Ishikawa (cell line): ENCODE results near the gene KCNN4.

Source experiments
- CREB1 ChIP-seq: IDR thresholded peaks from 2 replicates; pipeline ENCODE4 v1.6.1; 2012; ENCODE audit warnings: low read depth
- EGR1 ChIP-seq: IDR thresholded peaks from 2 replicates; pipeline ENCODE4 v1.6.1; 2012
- EP300 ChIP-seq: IDR thresholded peaks from 2 replicates; pipeline ENCODE4 v1.6.1; 2012; ENCODE audit warnings: borderline replicate concordance
- FOXM1 ChIP-seq: IDR thresholded peaks from 2 replicates; pipeline ENCODE4 v1.6.1; 2012; ENCODE audit warnings: low read depth, borderline replicate concordance
- MAX ChIP-seq: IDR thresholded peaks from 2 replicates; pipeline ENCODE4 v1.6.1; 2012
- NFIC ChIP-seq: IDR thresholded peaks from 2 replicates; pipeline ENCODE4 v1.6.1; 2012
- RAD21 ChIP-seq: IDR thresholded peaks from 2 replicates; pipeline ENCODE4 v1.6.1; 2012; ENCODE audit warnings: low read depth
- TAF1 ChIP-seq: IDR thresholded peaks from 2 replicates; pipeline ENCODE4 v1.6.1; 2012; ENCODE audit warnings: low read depth, mild to moderate bottlenecking
- TCF12 ChIP-seq: IDR thresholded peaks from 2 replicates; pipeline ENCODE4 v1.6.1; 2012; ENCODE audit warnings: low read depth
- TEAD4 ChIP-seq: IDR thresholded peaks from 2 replicates; pipeline ENCODE4 v1.6.1; 2012
- USF1 ChIP-seq: IDR thresholded peaks from 2 replicates; pipeline ENCODE4 v1.6.1; 2012
- YY1 ChIP-seq: IDR thresholded peaks from 2 replicates; pipeline ENCODE4 v1.6.1; 2012; ENCODE audit warnings: low read depth
- ZBTB7A ChIP-seq: IDR thresholded peaks from 2 replicates; pipeline ENCODE4 v1.6.1; 2012; ENCODE audit warnings: low read depth
- TF ChIP-seq, protein P1 (sequence below): IDR thresholded peaks from 2 replicates; pipeline ENCODE4 v1.6.1; 2012; ENCODE audit warnings: low read depth, mild to moderate bottlenecking

Gene KCNN4

GRCh38 chr19:43778651-43779050 is 2.1 kb downstream of the KCNN4 start:
- TF ChIP-seq YY1 (no peak), TEAD4 (no peak), EP300 (no peak), NFIC (no peak), MAX (no peak), USF1 (no peak), EGR1 (no peak), RAD21 (no peak), ZBTB7A (no peak), TCF12 (no peak), FOXM1 (no peak), CREB1 (no peak)
- TF ChIP-seq, protein P1, sequence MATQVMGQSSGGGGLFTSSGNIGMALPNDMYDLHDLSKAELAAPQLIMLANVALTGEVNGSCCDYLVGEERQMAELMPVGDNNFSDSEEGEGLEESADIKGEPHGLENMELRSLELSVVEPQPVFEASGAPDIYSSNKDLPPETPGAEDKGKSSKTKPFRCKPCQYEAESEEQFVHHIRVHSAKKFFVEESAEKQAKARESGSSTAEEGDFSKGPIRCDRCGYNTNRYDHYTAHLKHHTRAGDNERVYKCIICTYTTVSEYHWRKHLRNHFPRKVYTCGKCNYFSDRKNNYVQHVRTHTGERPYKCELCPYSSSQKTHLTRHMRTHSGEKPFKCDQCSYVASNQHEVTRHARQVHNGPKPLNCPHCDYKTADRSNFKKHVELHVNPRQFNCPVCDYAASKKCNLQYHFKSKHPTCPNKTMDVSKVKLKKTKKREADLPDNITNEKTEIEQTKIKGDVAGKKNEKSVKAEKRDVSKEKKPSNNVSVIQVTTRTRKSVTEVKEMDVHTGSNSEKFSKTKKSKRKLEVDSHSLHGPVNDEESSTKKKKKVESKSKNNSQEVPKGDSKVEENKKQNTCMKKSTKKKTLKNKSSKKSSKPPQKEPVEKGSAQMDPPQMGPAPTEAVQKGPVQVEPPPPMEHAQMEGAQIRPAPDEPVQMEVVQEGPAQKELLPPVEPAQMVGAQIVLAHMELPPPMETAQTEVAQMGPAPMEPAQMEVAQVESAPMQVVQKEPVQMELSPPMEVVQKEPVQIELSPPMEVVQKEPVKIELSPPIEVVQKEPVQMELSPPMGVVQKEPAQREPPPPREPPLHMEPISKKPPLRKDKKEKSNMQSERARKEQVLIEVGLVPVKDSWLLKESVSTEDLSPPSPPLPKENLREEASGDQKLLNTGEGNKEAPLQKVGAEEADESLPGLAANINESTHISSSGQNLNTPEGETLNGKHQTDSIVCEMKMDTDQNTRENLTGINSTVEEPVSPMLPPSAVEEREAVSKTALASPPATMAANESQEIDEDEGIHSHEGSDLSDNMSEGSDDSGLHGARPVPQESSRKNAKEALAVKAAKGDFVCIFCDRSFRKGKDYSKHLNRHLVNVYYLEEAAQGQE, result no peak

DNA sequence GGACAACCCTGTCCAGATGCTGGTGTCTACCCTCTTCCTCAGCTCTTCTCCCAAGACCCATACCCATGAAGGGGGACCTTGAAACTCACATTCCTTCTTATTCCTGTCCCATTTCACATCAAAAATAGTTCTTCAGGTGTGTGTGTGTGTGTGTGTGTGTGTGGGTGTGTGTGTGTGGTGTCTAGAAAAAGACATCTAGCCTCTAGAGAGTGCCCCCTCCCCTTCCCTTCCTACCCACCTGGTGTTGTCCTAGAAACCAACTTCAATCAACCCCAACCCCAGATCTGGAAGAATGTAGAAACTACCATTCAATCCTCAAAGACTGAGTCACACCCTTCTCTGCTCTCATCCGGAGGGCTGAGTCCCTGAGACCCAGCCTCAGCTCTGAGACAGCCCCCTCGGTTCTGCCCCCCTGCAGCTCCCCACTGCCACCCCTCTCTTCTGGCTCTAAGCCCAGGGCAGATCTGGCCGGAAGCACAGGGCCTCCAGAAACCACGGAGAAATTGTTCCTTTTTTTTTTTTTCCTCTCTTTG is 3.5 kb downstream of the KCNN4 start:
- no peak for TF ChIP-seq MAX
- TF ChIP-seq TAF1, result no peak
- TF ChIP-seq NFIC, result no peak
- no peak for TF ChIP-seq EP300
- no peak for TF ChIP-seq ZBTB7A
- TF ChIP-seq, protein P1, result no peak
- TF ChIP-seq FOXM1, result no peak
- no peak for TF ChIP-seq USF1
- TF ChIP-seq RAD21, result no peak

GRCh38 chr19:43776286-43776685 is 4.5 kb downstream of the KCNN4 start:
- no peak for TF ChIP-seq YY1

- TF ChIP-seq TCF12 (no peak), MAX (no peak), YY1 (no peak), TAF1 (no peak), NFIC (no peak), TEAD4 (no peak), RAD21 (no peak)
- TF ChIP-seq, protein P1, result no peak
These were observed 5.4 kb downstream of the KCNN4 start for GRCh38 chr19:43775299-43775890.
